GM19023 (cell line): ENCODE data around the gene RHAG.

ENCODE experiments used
- ATAC-seq: cut with Tn5 transposase; IDR thresholded peaks from one replicate; pipeline ENCODE4 v1.9.1; 2021; ENCODE audit warnings: mild to moderate bottlenecking, moderate library complexity; ENCODE audit not compliant: unreplicated experiment

The RHAG gene

DNA sequence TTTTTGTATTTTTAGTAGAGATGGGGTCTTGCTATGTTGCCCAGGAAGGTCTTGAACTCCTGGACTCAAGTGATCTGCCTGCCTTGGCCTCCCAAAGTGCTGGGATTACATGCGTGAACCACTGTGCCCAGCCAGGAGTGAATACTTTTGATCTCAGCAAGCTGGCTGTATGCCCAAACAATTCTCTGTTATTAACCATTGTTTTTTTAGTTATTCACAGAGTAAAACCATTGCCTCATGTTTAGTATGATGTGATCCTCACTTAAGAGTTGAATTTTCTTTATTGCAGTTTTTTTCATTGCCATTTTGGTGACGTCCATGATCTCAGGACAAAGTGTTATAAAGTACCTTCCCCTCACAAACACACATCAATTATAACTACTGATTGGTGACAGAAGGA lies 71.4 kb downstream of the RHAG start:
- no peak for ATAC-seq

GRCh38 chr6:49564552-49564951 lies 72.1 kb downstream of the RHAG start:
- ATAC-seq: no peak

DNA sequence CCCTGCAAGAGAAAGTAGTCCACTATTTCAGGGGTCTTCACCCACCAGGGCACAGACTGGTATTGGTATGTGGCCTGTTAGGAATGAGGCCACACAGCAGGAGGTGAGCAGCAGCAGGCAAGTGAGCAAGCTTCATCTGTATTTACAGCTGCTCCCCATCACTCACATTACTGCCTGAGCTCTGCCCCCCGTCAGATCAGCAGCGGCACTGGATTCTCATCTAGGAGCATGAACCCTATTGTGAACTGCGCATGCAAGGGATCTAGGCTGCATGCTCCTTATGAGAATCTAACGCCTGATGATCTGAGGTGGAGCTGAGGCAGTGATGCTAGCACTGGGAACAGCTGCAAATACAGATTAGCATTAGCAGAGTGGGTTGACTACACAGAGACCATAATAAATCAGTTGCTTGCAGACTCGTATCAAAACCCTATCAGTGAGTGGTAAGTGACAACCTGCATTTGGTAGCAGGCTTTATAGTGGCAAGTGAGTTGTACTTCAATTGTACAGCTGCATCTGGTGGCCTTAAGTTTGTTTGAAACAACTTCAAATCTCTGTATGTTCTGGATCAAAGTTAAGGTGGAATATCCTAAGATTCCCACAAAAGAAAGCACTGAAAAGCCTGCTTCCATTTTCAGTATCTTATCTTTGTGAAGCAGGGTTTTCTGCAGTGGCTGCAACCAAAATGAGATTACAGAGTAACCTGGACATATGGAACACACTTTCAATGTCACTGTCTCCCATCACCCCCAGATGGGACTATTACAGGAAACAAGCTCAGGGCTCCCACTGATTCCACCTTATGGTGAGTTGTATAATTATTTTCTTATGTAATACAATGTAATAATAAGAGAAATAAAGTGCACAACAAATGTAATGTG lies 73.4 kb downstream of the RHAG start:
- no peak for ATAC-seq

GRCh38 chr6:49558238-49558637 lies 78.4 kb downstream of the RHAG start:
- no peak for ATAC-seq

GRCh38 chr6:49557177-49557576 lies 79.5 kb downstream of the RHAG start:
- no peak for ATAC-seq

DNA sequence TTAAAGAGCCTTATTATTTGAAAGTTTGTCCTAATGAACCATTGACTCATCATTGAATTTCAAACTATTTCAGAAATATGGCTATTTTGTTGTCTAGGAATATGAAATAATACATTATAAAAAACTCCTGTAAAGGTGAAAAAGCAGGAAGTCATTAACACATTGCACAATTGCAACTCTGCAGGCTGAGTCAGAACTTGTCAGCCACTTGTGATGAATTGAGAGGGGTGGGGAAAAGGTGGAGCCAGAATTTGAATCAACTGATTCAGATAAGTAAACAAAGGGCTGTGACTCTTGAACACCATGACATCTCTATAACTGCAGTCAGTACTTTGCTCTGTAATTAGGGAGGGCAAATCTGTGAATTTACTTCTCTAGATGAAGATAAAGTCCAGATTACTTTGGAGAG lies 80.2 kb downstream of the RHAG start:
- ATAC-seq: no peak

GRCh38 chr6:49555951-49556350 lies 80.7 kb downstream of the RHAG start:
- no peak for ATAC-seq
